Neural progenitor cell (in vitro differentiated cells): ENCODE data around the gene SMAP1.

Source experiments
- CTCF ChIP-seq: fragments of 200-600 bp; sonication (generic); IDR thresholded peaks from 2 replicates; pipeline ENCODE4 v1.5.1; 2017; ENCODE audit warnings: antibody characterized with exemption, mild to moderate bottlenecking
- EZH2 ChIP-seq: fragments of 200-600 bp; sonication (generic); IDR thresholded peaks from 2 replicates; pipeline ENCODE4 v1.6.1; 2017; ENCODE audit warnings: antibody characterized with exemption, mild to moderate bottlenecking, moderate library complexity
- EZH2phosphoT487 ChIP-seq: fragments of 200-600 bp; sonication (generic); IDR thresholded peaks from 2 replicates; pipeline ENCODE4 v1.6.1; 2017; ENCODE audit warnings: antibody characterized with exemption

- no peak for TF ChIP-seq CTCF
- TF ChIP-seq EZH2phosphoT487: no peak
- no peak for TF ChIP-seq EZH2
These were observed 138.4 kb downstream of the SMAP1 start for GRCh38 chr6:70806086-70806485.
